Measurements from ENCODE around the gene GRK1. TPM values are rescaled to one million over a fixed set of nuclear protein-coding genes. Genes with fewer than 3 reads are reported as not detected.

Gene GRK1
- total RNA-seq, 2 experiments from 2014 or later: 0.07 to 0.09 TPM

GRCh38 chr13:113656831-113657671 lies 10.0 kb upstream of the GRK1 start:
- H3K4me1 Mint-ChIP-seq (ENCODE audit: low read depth): peaks cover 14% of the 10 kb centered on the region
- H3K27me3 Mint-ChIP-seq: no peaks in the 10 kb centered on the region
- ChIA-PET CTCF (no interaction called here), POLR2A (no interaction called here)
- no peak for DNase-seq
- ATAC-seq: no peak
- H3K9me3 Mint-ChIP-seq: peaks cover 13% of the 10 kb centered on the region
- TF ChIP-seq CTCF (IDR thresholded peaks at IDR 0.05): no peak
- intact Hi-C loops (cut with micrococcal nuclease): no loop called here
- no peak overlapping the region for H3K4me3 Mint-ChIP-seq
- no peaks in the 10 kb centered on the region for H3K36me3 Mint-ChIP-seq (ENCODE audit: low read depth)
- H3K27ac Mint-ChIP-seq: no peak overlapping the region

GRCh38 chr13:113657851-113658741 lies 8.9 kb upstream of the GRK1 start, which contains the start of gene ATP4B:
Gene ATP4B (minus strand): TSS chr13:113658198. CDS start chr13:113658144, 54 bp downstream.
- ATAC-seq (no peak), DNase-seq (no peak)
- no peak within 1 kb of the TSS for H3K27ac Mint-ChIP-seq
- H3K36me3 Mint-ChIP-seq (ENCODE audit: low read depth): no peaks in the 10 kb centered on the region
- ChIA-PET CTCF (no interaction called here), POLR2A (interaction anchor here (0.6 kb wide), 1 partner anchor 11 kb away, joined by 3 read pairs; no protein-coding TSS in a partner anchor)
- H3K27me3 Mint-ChIP-seq: no peaks in the 10 kb centered on the region
- peaks cover 13% of the 10 kb centered on the region for H3K9me3 Mint-ChIP-seq
- peaks cover 12% of the 10 kb centered on the region for H3K4me1 Mint-ChIP-seq (ENCODE audit: low read depth)
- intact Hi-C loops (cut with micrococcal nuclease): no loop called here
- TF ChIP-seq CTCF (IDR thresholded peaks at IDR 0.05): no peak
- H3K4me3 Mint-ChIP-seq: no peak within 1 kb of the TSS

GRCh38 chr13:113658836-113659235 lies 8.2 kb upstream of the GRK1 start:
- DNase-seq: no peak
- Mint-ChIP-seq H3K36me3 (ENCODE audit: low read depth) (no peaks in the 10 kb centered on the region), H3K9me3 (peaks cover 13% of the 10 kb centered on the region), H3K4me3 (no peak overlapping the region), H3K27me3 (no peaks in the 10 kb centered on the region), H3K27ac (no peak overlapping the region), H3K4me1 (ENCODE audit: low read depth) (peaks cover 5% of the 10 kb centered on the region)
- TF ChIP-seq CTCF (IDR thresholded peaks at IDR 0.05): no peak
- ChIA-PET POLR2A (no interaction called here), CTCF (no interaction called here)
- ATAC-seq: no peak
- intact Hi-C loops (cut with micrococcal nuclease): no loop called here

DNA sequence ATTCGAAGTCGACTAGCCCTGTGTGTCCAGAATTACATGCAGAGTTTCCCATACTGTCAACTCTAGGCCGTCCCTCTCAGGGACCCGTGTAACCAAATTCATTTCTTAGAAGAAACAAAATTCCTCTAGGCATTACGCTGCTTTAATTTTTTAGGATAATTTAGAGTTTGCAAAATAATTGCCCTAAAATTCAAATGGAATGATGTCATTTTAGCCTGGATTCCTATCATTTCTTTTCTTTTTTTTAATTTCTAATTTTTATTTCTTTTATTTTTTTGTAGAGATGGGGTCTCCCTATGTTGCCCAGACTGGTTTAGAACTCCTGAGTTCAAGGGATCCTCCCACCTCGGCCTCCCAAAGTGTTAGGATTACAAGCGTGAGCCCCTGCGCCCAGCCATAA lies 7.7 kb upstream of the GRK1 start:
- CTCF ChIA-PET: no interaction called here
- intact Hi-C loops (cut with micrococcal nuclease): no loop called here

More for the DNA sequence above, 7.7 kb upstream of the GRK1 start:
- no peak for ATAC-seq
- H3K4me3 Mint-ChIP-seq: no peak overlapping the region
- no peaks in the 10 kb centered on the region for H3K27me3 Mint-ChIP-seq
- H3K27ac Mint-ChIP-seq: no peak overlapping the region
- H3K9me3 Mint-ChIP-seq: peaks cover 13% of the 10 kb centered on the region
- no peaks in the 10 kb centered on the region for H3K36me3 Mint-ChIP-seq (ENCODE audit: low read depth)
- TF ChIP-seq CTCF (IDR thresholded peaks at IDR 0.05): no peak
- DNase-seq: no peak
- no peaks in the 10 kb centered on the region for H3K4me1 Mint-ChIP-seq (ENCODE audit: low read depth)
- POLR2A ChIA-PET: no interaction called here

Data from activated CD8-positive, alpha-beta T cell treated with anti-CD3 and anti-CD28 coated beads for 36 hours (primary cell).